ENCODE measurements around the gene MYO5C. TPM values are rescaled to one million over a fixed set of nuclear protein-coding genes. Genes with fewer than 3 reads are reported as not detected.

MYO5C gene
- total and polyA plus RNA-seq, 10 of the 15 experiments (the other 5 are each of a cell fraction or from before 2014, with no cell fraction given), result 0.29 to 1.3 (median 0.75) TPM

GRCh38 chr15:52283281-52283680 is 12.3 kb downstream of the MYO5C start (continued):
- TF ChIP-seq NRF1 (conservative IDR thresholded peaks at IDR 0.05; ENCODE audit: low read depth, low read length) (no peak), IRF5 (IDR thresholded peaks at IDR 0.05; ENCODE audit: borderline replicate concordance) (no peak), CBFB (IDR thresholded peaks at IDR 0.05; ENCODE audit: low read depth) (no peak), ZNF217 (IDR thresholded peaks at IDR 0.05) (no peak), TARDBP (IDR thresholded peaks at IDR 0.05; ENCODE audit: borderline replicate concordance) (no peak)

- no peak overlapping the region for H2AFZ ChIP-seq (ENCODE audit: control insufficient read depth, low read depth, low read length)
- ChIA-PET CTCF (no interaction called here), POLR2A (interaction anchor here (0.5 kb wide), 1 partner anchor 337 kb away, joined by 4 read pairs; no protein-coding TSS in a partner anchor), RAD21 (ENCODE audit: unreplicated experiment) (no interaction called here), SMC1A (ENCODE audit: uncharacterized antibody, unreplicated experiment) (no interaction called here)
- H3K4me3 ChIP-seq, result no peak overlapping the region
- H4K20me1 ChIP-seq (ENCODE audit: control insufficient read depth, insufficient read depth), result no peaks in the 10 kb centered on the region
- no peak overlapping the region for H3K27ac ChIP-seq (ENCODE audit: control insufficient read depth, insufficient read depth)
- DNase-seq (ENCODE audit: low read depth, low spot score) (no peak), ATAC-seq (no peak), FAIRE-seq (no peak)
- no peaks in the 10 kb centered on the region for H3K4me1 ChIP-seq (ENCODE audit: control insufficient read depth, insufficient read depth, low read length)
- no peaks in the 10 kb centered on the region for H3K36me3 ChIP-seq (ENCODE audit: control insufficient read depth in 2 of 2, insufficient read depth in 2 of 2, low read length in 1 of 2)
- no peak for TF ChIP-seq ATF7 (IDR thresholded peaks at IDR 0.05; ENCODE audit: low read depth)
- H3K79me2 ChIP-seq (ENCODE audit: control insufficient read depth, insufficient read depth, low read length), result no peaks in the 10 kb centered on the region
- no peaks in the 10 kb centered on the region for H3K27me3 ChIP-seq (replicated peaks in 1 of 2; ENCODE audit: control insufficient read depth in 2 of 2, insufficient read depth in 2 of 2, low read length in 1 of 2)
- no TSS peak for BruUV-seq (replicated peaks)
- 69% methylated on average over 14 of the region's 14 CpGs for WGBS (ENCODE audit: insufficient coverage, insufficient replicate concordance, low lambda C conversion rate, missing lambda C conversion rate)
- in situ Hi-C loops (cut with MboI), result no loop called here
- no peak overlapping the region for H3K9ac ChIP-seq (ENCODE audit: control insufficient read depth, insufficient read depth, low read length)
- H3K4me2 ChIP-seq (ENCODE audit: control insufficient read depth, insufficient read depth), result no peak overlapping the region
- intact Hi-C loops (cut with micrococcal nuclease; ENCODE audit: unreplicated experiment), result no loop called here
- H3K9me3 ChIP-seq (replicated peaks; ENCODE audit: control insufficient read depth, insufficient read depth, low read length), result no peaks in the 10 kb centered on the region
Observed at GRCh38 chr15:52282418-52282817, 13.2 kb downstream of the MYO5C start.

All from GM12878 (cell line).